DOHH2 (cell line): ENCODE results near the gene PRSS56.

Experiments used
- CTCF ChIP-seq: fragments of 200-600 bp; sonication (generic); IDR thresholded peaks from one replicate; pipeline ENCODE4 v1.5.1; 2014; ENCODE audit warnings: antibody characterized with exemption, mild to moderate bottlenecking, low read depth, low read length; ENCODE audit not compliant: poor library complexity, severe bottlenecking
- EZH2phosphoT487 ChIP-seq: fragments of 200-600 bp; sonication (generic); IDR thresholded peaks from 2 replicates; pipeline ENCODE4 v1.6.1; 2017; ENCODE audit warnings: borderline replicate concordance, mild to moderate bottlenecking, antibody characterized with exemption, low read length, moderate library complexity, mixed read lengths

DNA sequence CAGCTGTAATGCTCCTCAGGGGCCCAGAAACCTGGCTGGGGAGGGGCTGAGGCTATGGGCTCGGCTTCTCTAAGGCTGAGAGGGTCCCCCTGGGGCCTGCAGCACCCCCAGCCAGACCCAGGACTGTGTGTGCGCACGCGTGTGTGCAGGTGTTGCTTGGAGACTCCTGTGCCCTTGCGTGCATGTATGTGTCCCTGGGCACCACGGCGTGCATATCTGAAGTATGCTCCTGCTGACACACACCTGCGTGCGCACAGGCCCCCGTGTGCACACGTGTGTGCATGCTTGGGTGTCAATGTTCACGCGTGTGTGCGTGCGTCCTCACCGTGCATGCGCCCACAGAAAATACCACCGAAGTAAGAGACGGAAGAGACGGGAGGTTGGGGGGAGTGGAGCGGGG is 17.7 kb upstream of the PRSS56 start:
- TF ChIP-seq CTCF (no peak), EZH2phosphoT487 (no peak)
